Esophagus muscularis mucosa (tissue), 4 donors: ENCODE results near the gene ATP10B.

Experiments
- EP300 ChIP-seq: sonication (generic); formaldehyde crosslinking; IDR thresholded peaks from one replicate; pipeline ENCODE4 v1.6.1; 2017; ENCODE audit warnings: antibody characterized with exemption
- POLR2A ChIP-seq: fragments of 450-650 bp; IDR thresholded peaks from one replicate; pipeline ENCODE4 v1.6.1; 2017; ENCODE audit warnings: antibody characterized with exemption, moderate library complexity, mild to moderate bottlenecking, low read depth
- POLR2AphosphoS5 ChIP-seq, 2 donors: sonication (generic); formaldehyde crosslinking; IDR thresholded peaks; one replicate each; pipeline ENCODE4 v1.6.1; 2017; ENCODE audit warnings: antibody characterized with exemption in 2 of 2
- TF ChIP-seq, protein P1 (sequence below), 3 experiments: fragments of 200-600 bp in 2 of 3; fragments of 450-650 bp in 1 of 3; sonication (generic) in 2 of 3; IDR thresholded peaks; one replicate each; pipeline ENCODE4 v1.5.1; 2017 to 2019; ENCODE audit warnings: antibody characterized with exemption in 3 of 3, mild to moderate bottlenecking in 2 of 3, moderate library complexity in 1 of 3

DNA sequence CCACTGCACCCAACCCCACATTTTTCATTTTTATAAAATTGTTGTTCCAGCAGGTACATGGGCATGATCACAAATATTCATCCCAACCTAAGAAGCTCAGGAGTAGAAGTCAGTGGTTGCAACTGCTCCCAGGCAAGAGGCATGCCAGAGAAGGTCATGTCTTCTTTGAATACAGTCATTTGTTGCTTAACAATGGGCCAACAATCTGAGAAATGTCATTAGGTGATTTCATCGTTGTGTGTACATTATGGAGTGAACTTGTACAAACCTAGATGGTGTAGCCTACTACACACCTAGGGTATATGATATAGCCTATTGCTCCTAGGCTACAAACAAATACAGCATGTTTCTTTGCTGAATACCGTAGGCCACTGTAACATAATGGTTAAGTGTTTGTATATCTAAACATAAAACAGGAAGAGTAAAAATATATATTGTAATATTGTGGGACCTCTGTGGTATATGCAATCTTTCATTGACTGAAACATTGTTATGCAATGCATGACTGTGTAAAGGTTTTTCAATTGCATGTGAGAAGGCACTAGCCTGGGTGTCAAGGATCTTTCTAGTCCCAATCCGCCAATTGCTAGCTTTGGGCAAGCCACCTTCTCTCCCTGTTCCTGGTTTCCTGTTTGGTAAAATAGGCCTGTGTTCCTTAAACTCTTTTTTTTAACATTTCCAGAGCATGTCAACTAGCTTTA lies 27.6 kb downstream of the ATP10B start:
- TF ChIP-seq, protein P1, sequence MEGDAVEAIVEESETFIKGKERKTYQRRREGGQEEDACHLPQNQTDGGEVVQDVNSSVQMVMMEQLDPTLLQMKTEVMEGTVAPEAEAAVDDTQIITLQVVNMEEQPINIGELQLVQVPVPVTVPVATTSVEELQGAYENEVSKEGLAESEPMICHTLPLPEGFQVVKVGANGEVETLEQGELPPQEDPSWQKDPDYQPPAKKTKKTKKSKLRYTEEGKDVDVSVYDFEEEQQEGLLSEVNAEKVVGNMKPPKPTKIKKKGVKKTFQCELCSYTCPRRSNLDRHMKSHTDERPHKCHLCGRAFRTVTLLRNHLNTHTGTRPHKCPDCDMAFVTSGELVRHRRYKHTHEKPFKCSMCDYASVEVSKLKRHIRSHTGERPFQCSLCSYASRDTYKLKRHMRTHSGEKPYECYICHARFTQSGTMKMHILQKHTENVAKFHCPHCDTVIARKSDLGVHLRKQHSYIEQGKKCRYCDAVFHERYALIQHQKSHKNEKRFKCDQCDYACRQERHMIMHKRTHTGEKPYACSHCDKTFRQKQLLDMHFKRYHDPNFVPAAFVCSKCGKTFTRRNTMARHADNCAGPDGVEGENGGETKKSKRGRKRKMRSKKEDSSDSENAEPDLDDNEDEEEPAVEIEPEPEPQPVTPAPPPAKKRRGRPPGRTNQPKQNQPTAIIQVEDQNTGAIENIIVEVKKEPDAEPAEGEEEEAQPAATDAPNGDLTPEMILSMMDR (IDR thresholded peaks at IDR 0.05): no peak
- TF ChIP-seq POLR2AphosphoS5 (IDR thresholded peaks at IDR 0.05) (no peak), POLR2A (no peak), EP300 (no peak)
